ENCODE measurements around the gene HEATR5A. TPM values are rescaled to one million over a fixed set of nuclear protein-coding genes. Genes with fewer than 3 reads are reported as not detected.

HEATR5A gene
- total and polyA plus RNA-seq, 10 donors: 4.4 to 52.2 (median 33.3) TPM

- intact Hi-C loops (cut with DNase I; ENCODE audit: low total_unique reads): no loop called here
These were observed 59.3 kb downstream of the HEATR5A start for GRCh38 chr14:31360919-31361662.

DNA sequence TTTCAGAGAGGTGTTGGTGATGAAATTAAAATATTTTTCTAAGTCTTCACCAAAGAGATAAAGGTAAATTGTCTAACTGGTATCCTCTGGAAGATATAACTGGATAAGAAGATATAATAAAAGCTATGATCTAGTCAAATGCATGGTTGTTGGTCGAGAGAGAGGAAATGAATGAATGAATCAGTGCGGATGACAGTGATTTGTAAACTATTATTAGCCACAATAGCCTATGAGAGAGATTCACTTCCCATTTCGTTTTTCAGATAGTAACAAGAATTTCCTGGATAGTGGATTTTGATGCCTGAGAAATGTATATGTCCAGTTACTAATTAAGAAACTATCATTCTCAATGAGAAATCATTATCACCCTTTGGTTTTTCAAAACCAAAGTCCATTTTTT is 63.1 kb downstream of the HEATR5A start:
- peaks cover 0 to 70% (median 26%) of the 10 kb centered on the region in 6 donors for H3K36me3 ChIP-seq
- intact Hi-C loops (cut with DNase I; ENCODE audit: low total_unique reads): loop anchor here (10.0 kb wide), 1 partner anchor 702 kb away; no protein-coding TSS in a partner anchor
- H3K4me3 ChIP-seq: no peak overlapping the region
- H3K4me1 ChIP-seq: peaks cover 3 to 19% (median 11%) of the 10 kb centered on the region in 6 donors
- no peaks in the 10 kb centered on the region for H3K27me3 ChIP-seq (replicated peaks in 1 of 7)
- no peak for DNase-seq
- H3K9me3 ChIP-seq: no peaks in the 10 kb centered on the region
- no peak overlapping the region for H3K27ac ChIP-seq
- TF ChIP-seq POLR2AphosphoS5 (IDR thresholded peaks at IDR 0.05): no peak
- no peak for TF ChIP-seq CTCF (IDR thresholded peaks at IDR 0.05 in 8 of 11, conservative IDR thresholded peaks at IDR 0.05 in 3 of 11)
- 40 to 59% (median 48%) methylated on average over 3 of the region's 3 CpGs for WGBS, 5 donors

More at GRCh38 chr14:31360919-31361662, 59.3 kb downstream of the HEATR5A start:
- no peaks in the 10 kb centered on the region for H3K9me3 ChIP-seq
- H3K4me1 ChIP-seq: peaks cover 0 to 10% (median 3%) of the 10 kb centered on the region in 6 donors
- 86 to 93% (median 92%) methylated on average over 3 of the region's 3 CpGs for WGBS, 5 donors
- H3K27me3 ChIP-seq (replicated peaks in 1 of 7): no peaks in the 10 kb centered on the region
- peaks cover 0 to 92% (median 35%) of the 10 kb centered on the region in 6 donors for H3K36me3 ChIP-seq
- no peak for TF ChIP-seq POLR2AphosphoS5 (IDR thresholded peaks at IDR 0.05)
- H3K4me3 ChIP-seq: no peak overlapping the region
- no peak for DNase-seq
- no peak overlapping the region for H3K27ac ChIP-seq

DNA sequence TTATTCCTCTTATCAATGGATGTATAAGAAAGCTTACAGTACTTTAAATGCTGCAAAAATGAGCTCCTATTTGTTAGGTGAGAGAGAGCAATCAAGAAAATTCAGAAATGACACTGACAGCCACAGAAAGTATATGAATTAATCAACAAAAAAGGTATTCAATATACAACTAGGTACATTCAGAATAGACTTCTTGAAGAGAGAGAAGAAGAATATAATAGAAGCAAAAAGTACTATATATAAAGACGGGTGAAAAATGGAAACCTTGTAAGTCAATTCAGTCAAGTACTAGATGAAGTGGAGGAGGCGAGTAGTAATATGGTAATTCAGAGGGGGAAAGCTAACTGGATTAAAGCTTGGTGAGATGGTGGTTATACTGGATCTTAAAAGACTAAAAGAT is 74.3 kb downstream of the HEATR5A start:
- intact Hi-C loops (cut with DNase I; ENCODE audit: low total_unique reads): no loop called here
- TF ChIP-seq POLR2AphosphoS5 (IDR thresholded peaks at IDR 0.05) (no peak), CTCF (IDR thresholded peaks at IDR 0.05 in 8 of 11, conservative IDR thresholded peaks at IDR 0.05 in 3 of 11) (no peak), POLR2A (IDR thresholded peaks at IDR 0.05) (no peak)

GRCh38 chr14:31341280-31341679 is 79.1 kb downstream of the HEATR5A start:
- Histone ChIP-seq H3K27me3 (replicated peaks in 1 of 7) (no peaks in the 10 kb centered on the region), H3K27ac (no peak overlapping the region), H3K36me3 (peaks cover 0 to 100% (median 23%) of the 10 kb centered on the region in 6 donors), H3K4me1 (no peaks in the 10 kb centered on the region), H3K9me3 (no peaks in the 10 kb centered on the region), H3K4me3 (no peak overlapping the region)
- TF ChIP-seq POLR2AphosphoS5 (IDR thresholded peaks at IDR 0.05): no peak
- TF ChIP-seq POLR2A (IDR thresholded peaks at IDR 0.05): no peak
- TF ChIP-seq CTCF (IDR thresholded peaks at IDR 0.05 in 8 of 11, conservative IDR thresholded peaks at IDR 0.05 in 3 of 11): no peak
- intact Hi-C loops (cut with DNase I; ENCODE audit: low total_unique reads): no loop called here
- DNase-seq: no peak
- WGBS, 5 donors: 96 to 100% (median 98%) methylated on average over 3 of the region's 3 CpGs

More for the DNA sequence above, 74.3 kb downstream of the HEATR5A start:
- H3K4me1 ChIP-seq: no peaks in the 10 kb centered on the region
- H3K9me3 ChIP-seq: no peaks in the 10 kb centered on the region
- H3K36me3 ChIP-seq: peaks cover 0 to 99% (median 40%) of the 10 kb centered on the region in 6 donors
- 75 to 93% (median 93%) methylated on average over 2 of the region's 2 CpGs for WGBS, 5 donors
- no peak for DNase-seq
- no peak overlapping the region for H3K4me3 ChIP-seq
- no peak overlapping the region for H3K27ac ChIP-seq
- no peaks in the 10 kb centered on the region for H3K27me3 ChIP-seq (replicated peaks in 1 of 7)
